HEK293 (cell line): ENCODE data around the gene FIGN.

ENCODE experiments used
- CTCF ChIP-seq: fragments of 450-650 bp; formaldehyde crosslinking; IDR thresholded peaks from 2 replicates; pipeline ENCODE4 v1.5.1; 2016; ENCODE audit warnings: missing biosample characterization, missing genetic modification characterization
- KLF10 ChIP-seq: fragments of 450-650 bp; IDR thresholded peaks from 2 replicates; pipeline ENCODE4 v1.5.1; 2018; ENCODE audit warnings: missing biosample characterization, mild to moderate bottlenecking, missing genetic modification characterization
- KLF7 ChIP-seq: fragments of 450-650 bp; formaldehyde crosslinking; IDR thresholded peaks from 2 replicates; pipeline ENCODE4 v1.5.1; 2016; ENCODE audit warnings: missing biosample characterization, missing genetic modification characterization, borderline replicate concordance
- OVOL3 ChIP-seq: fragments of 450-650 bp; formaldehyde crosslinking; IDR thresholded peaks from 2 replicates; pipeline ENCODE4 v1.5.1; 2016; ENCODE audit warnings: missing biosample characterization, missing genetic modification characterization
- ZNF274 ChIP-seq, 2 experiments: fragments of 200-500 bp in 1 of 2; fragments of 450-650 bp in 1 of 2; sonication (Bioruptor generic) in 1 of 2; formaldehyde crosslinking in 1 of 2; IDR thresholded peaks; 2 replicates each; pipeline versions ENCODE4 v1.5.1 to v1.6.1; 2014 to 2016; ENCODE audit warnings: borderline replicate concordance in 1 of 2, inconsistent platforms in 1 of 2, low read length in 1 of 2, missing biosample characterization in 1 of 2, missing genetic modification characterization in 1 of 2
- ZNF324 ChIP-seq: fragments of 450-650 bp; formaldehyde crosslinking; IDR thresholded peaks from 2 replicates; pipeline ENCODE4 v1.5.1; 2016; ENCODE audit warnings: missing biosample characterization, missing genetic modification characterization
- TF ChIP-seq, protein P1 (sequence below): fragments of 450-650 bp; formaldehyde crosslinking; IDR thresholded peaks from 2 replicates; pipeline ENCODE4 v1.5.1; 2016; ENCODE audit warnings: missing biosample characterization, missing genetic modification characterization

GRCh38 chr2:163633291-163633690 is 102.5 kb downstream of the FIGN start:
- TF ChIP-seq KLF10 (tag by site-specific recombination) (no peak), KLF7 (no peak), OVOL3 (tag by site-specific recombination) (no peak), ZNF324 (tag by site-specific recombination) (no peak), ZNF274 (IDR thresholded peaks at IDR 0.05; ENCODE audit: low read length) (no peak), ZNF274 (tag by site-specific recombination; IDR thresholded peaks at IDR 0.05; ENCODE audit: borderline replicate concordance) (no peak), CTCF (tag by site-specific recombination) (no peak)
- TF ChIP-seq, protein P1, sequence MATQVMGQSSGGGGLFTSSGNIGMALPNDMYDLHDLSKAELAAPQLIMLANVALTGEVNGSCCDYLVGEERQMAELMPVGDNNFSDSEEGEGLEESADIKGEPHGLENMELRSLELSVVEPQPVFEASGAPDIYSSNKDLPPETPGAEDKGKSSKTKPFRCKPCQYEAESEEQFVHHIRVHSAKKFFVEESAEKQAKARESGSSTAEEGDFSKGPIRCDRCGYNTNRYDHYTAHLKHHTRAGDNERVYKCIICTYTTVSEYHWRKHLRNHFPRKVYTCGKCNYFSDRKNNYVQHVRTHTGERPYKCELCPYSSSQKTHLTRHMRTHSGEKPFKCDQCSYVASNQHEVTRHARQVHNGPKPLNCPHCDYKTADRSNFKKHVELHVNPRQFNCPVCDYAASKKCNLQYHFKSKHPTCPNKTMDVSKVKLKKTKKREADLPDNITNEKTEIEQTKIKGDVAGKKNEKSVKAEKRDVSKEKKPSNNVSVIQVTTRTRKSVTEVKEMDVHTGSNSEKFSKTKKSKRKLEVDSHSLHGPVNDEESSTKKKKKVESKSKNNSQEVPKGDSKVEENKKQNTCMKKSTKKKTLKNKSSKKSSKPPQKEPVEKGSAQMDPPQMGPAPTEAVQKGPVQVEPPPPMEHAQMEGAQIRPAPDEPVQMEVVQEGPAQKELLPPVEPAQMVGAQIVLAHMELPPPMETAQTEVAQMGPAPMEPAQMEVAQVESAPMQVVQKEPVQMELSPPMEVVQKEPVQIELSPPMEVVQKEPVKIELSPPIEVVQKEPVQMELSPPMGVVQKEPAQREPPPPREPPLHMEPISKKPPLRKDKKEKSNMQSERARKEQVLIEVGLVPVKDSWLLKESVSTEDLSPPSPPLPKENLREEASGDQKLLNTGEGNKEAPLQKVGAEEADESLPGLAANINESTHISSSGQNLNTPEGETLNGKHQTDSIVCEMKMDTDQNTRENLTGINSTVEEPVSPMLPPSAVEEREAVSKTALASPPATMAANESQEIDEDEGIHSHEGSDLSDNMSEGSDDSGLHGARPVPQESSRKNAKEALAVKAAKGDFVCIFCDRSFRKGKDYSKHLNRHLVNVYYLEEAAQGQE = no peak
